Tibial artery (tissue), 4 donors: ENCODE results near the gene MX2.

ENCODE experiments used
- DNase-seq, 2 donors: peaks; one replicate each; pipeline ENCODE4 v3.0.0-alpha.2; 2019
- H3K27ac ChIP-seq, 2 donors: fragments of 200-600 bp; sonication (generic) in 1 of 2; 1 replicate in 1 of 2; 2 replicates in 1 of 2; pipeline ENCODE4 v1.5.1; 2018 to 2019; ENCODE audit warnings: mild to moderate bottlenecking in 1 of 2
- H3K27me3 ChIP-seq, 2 donors: fragments of 200-600 bp; sonication (generic) in 1 of 2; one replicate each; pipeline versions ENCODE4 v1.5.1 to v1.6.0; 2016 to 2019
- H3K36me3 ChIP-seq, 3 donors: fragments of 200-600 bp; sonication (generic) in 2 of 3; one replicate each; pipeline ENCODE4 v1.5.1; 2016 to 2019; ENCODE audit warnings: mild to moderate bottlenecking in 2 of 3
- H3K4me1 ChIP-seq, 4 donors: fragments of 200-600 bp; sonication (generic) in 2 of 4; 1 replicate in 3 of 4; 2 replicates in 1 of 4; pipeline ENCODE4 v1.5.1; 2016 to 2019
- H3K4me3 ChIP-seq, 2 donors: fragments of 200-600 bp; sonication (generic) in 1 of 2; 1 replicate in 1 of 2; 2 replicates in 1 of 2; pipeline ENCODE4 v1.5.1; 2018 to 2019; ENCODE audit warnings: mild to moderate bottlenecking in 2 of 2
- H3K9me3 ChIP-seq, 3 donors: fragments of 200-600 bp; sonication (generic) in 1 of 3; one replicate each; pipeline ENCODE4 v1.5.1; 2016 to 2019
- intact Hi-C: fragments of 100-400 bp; cut with DNase I; formaldehyde crosslinking; loops from one replicate; pipeline ENCODE4 v1.15.0; 2023; ENCODE audit warnings: low total_unique reads
- TF ChIP-seq, protein P1 (sequence below), 2 experiments: fragments of 200-600 bp in 1 of 2; fragments of 450-650 bp in 1 of 2; IDR thresholded peaks; one replicate each; pipeline ENCODE4 v1.5.1; 2017 to 2019; ENCODE audit warnings: antibody characterized with exemption in 2 of 2, mild to moderate bottlenecking in 1 of 2, moderate library complexity in 1 of 2

The MX2 gene

DNA sequence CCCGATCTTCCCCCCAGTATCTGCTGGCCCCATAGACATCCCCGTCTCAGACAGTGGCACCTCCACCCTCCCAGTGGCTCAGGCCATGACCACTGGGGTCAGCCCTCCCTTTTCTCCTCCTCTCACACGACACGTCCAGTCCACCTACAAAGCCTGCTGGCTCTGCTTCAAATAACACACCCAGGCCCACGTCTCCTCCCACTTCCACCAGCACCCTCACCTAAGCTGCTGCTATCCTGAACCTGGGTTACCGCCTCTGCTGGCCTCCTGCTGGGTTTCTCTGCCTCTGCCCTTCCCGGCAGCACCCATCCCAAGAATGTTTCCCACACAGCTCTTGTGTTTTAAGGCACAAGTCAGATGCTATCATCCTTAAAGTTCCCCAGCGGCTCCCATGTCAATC, 26.0 kb downstream of the MX2 start:
- intact Hi-C loops, result no loop called here

DNA sequence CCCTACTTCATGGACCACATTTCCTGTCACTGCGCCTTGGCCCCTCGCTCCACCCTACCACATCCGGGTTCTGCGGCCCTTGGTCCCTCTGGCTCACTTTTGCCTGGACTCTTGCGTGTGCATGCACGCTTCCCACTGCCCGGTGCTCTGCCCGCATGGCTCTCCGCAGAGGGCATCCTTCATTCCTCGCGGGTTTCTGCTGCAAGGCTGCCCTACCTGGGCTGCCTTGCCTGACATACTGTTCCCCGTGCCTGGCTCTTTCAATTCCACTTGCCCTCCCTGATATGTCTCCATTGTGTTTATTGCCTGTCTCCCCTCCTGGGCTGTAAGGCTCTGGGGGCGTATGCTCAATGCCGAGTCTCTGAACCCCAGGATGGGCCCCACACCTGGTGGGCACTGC, 26.4 kb downstream of the MX2 start:
- no peaks in the 10 kb centered on the region for H3K9me3 ChIP-seq
- intact Hi-C loops, result no loop called here
- no peaks in the 10 kb centered on the region for H3K4me1 ChIP-seq
- H3K4me3 ChIP-seq, result no peak overlapping the region
- H3K36me3 ChIP-seq, result no peaks in the 10 kb centered on the region
- H3K27me3 ChIP-seq, result no peaks in the 10 kb centered on the region
- DNase-seq, result peak in 1 of 2 donors; percentile 40
- H3K27ac ChIP-seq, result no peak overlapping the region
- TF ChIP-seq, protein P1, sequence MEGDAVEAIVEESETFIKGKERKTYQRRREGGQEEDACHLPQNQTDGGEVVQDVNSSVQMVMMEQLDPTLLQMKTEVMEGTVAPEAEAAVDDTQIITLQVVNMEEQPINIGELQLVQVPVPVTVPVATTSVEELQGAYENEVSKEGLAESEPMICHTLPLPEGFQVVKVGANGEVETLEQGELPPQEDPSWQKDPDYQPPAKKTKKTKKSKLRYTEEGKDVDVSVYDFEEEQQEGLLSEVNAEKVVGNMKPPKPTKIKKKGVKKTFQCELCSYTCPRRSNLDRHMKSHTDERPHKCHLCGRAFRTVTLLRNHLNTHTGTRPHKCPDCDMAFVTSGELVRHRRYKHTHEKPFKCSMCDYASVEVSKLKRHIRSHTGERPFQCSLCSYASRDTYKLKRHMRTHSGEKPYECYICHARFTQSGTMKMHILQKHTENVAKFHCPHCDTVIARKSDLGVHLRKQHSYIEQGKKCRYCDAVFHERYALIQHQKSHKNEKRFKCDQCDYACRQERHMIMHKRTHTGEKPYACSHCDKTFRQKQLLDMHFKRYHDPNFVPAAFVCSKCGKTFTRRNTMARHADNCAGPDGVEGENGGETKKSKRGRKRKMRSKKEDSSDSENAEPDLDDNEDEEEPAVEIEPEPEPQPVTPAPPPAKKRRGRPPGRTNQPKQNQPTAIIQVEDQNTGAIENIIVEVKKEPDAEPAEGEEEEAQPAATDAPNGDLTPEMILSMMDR (IDR thresholded peaks at IDR 0.05), result no peak

More for the DNA sequence above, 26.0 kb downstream of the MX2 start:
- H3K9me3 ChIP-seq, result no peaks in the 10 kb centered on the region
- H3K27ac ChIP-seq, result no peak overlapping the region
- H3K4me1 ChIP-seq, result no peaks in the 10 kb centered on the region
- TF ChIP-seq, protein P1 (IDR thresholded peaks at IDR 0.05), result no peak
- no peaks in the 10 kb centered on the region for H3K27me3 ChIP-seq
- no peaks in the 10 kb centered on the region for H3K36me3 ChIP-seq
- peak in 1 of 2 donors; percentile 31 for DNase-seq
- no peak overlapping the region for H3K4me3 ChIP-seq

DNA sequence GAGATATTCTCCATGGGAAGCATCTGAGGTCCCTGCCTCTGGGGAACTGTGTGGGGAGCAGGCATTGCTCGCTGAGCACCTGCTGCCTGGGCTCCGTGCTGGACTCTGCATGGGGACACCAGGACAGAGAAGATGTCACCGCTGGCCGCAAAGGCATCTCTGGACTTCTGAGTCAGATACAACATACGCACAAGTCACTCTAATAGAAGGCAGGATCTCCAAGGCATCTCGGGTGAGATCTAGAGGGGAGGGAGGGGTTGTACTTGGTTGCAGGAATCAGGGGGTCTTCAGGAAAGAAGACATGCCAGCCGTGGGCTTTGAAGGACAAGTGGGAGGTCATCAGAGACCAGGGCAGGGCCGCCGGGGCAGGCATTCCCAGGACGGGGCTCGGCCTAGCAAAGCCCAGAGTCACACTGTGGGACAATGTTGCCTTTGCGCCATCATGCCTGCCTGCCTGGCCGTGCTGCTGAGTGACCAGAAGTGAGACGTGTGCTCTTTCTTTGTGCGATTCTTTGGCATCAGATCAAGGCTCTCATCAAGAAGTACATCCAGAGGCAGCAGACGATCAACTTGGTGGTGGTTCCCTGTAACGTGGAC, 28.3 kb downstream of the MX2 start:
- no peaks in the 10 kb centered on the region for H3K27me3 ChIP-seq
- intact Hi-C loops, result no loop called here
- no peaks in the 10 kb centered on the region for H3K36me3 ChIP-seq
- TF ChIP-seq, protein P1 (IDR thresholded peaks at IDR 0.05), result no peak
- H3K4me3 ChIP-seq, result no peak overlapping the region
- H3K9me3 ChIP-seq, result no peaks in the 10 kb centered on the region
- peak in 1 of 2 donors; percentile 62 for DNase-seq
- H3K27ac ChIP-seq, result no peak overlapping the region
- no peaks in the 10 kb centered on the region for H3K4me1 ChIP-seq

DNA sequence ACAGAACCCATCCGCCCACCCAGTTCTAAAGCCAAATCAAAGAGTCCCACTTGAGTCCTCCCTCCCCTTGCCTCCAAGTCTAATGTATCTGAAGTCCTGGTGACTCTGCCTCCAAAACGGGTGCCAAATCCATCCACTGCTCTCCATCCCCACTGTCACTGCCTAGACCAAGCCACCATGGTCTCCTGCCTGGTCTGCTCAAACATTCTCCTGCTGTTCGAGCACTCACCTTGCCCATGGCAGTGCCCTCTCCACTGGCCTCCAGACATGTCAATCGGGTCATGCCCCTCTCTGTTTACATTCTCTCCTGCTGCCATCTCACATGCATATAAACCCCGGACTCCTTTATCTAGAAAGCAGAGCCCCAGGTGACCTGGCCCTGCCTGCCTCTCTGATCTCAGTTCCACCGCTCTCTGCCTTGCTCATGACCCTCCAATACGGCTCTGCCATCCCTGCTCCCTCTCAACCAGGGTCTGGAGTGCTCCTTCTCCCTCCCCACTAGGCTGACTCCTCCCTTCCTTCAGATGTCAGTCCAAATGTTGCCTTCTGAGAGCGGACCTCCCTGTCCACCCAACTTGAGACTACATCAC, 32.1 kb downstream of the MX2 start:
- DNase-seq, result no peak
- TF ChIP-seq, protein P1 (IDR thresholded peaks at IDR 0.05), result no peak
- Histone ChIP-seq H3K27ac (no peak overlapping the region), H3K4me1 (no peaks in the 10 kb centered on the region), H3K27me3 (no peaks in the 10 kb centered on the region), H3K4me3 (no peak overlapping the region), H3K36me3 (peaks cover 0 to 4% (median 0%) of the 10 kb centered on the region in 3 donors), H3K9me3 (no peaks in the 10 kb centered on the region)
- intact Hi-C loops, result no loop called here

DNA sequence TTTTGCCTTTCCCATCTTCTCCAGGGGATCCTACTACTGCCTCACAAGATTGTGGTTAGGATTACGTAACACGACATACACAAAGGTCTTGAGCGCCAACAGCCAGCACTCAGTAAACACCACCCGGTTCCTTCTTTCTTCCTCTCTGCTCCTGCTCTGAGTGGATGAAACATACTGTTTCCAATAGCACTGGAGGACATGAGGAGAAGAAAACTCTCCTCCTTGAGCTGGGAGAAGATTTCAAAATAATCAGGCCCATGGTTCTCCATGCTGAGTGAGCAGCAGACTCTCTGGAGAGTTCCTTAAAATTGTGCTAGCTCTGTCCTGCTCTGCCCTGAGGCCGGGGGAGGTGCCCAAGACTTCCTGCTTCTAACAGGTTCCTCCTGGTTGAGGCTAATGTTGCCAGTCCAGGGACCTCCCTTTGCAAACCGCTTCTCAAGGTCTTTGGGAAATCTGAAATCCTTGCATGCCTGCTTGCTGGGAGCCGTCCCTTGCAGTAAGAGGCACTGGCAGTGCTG, 34.8 kb downstream of the MX2 start:
- no peaks in the 10 kb centered on the region for H3K9me3 ChIP-seq
- no peaks in the 10 kb centered on the region for H3K4me1 ChIP-seq
- peak in 1 of 2 donors; percentile 59 for DNase-seq
- intact Hi-C loops, result no loop called here
- H3K36me3 ChIP-seq, result peaks cover 0 to 4% (median 0%) of the 10 kb centered on the region in 3 donors
- no peaks in the 10 kb centered on the region for H3K27me3 ChIP-seq
- no peak overlapping the region for H3K4me3 ChIP-seq
- TF ChIP-seq, protein P1 (IDR thresholded peaks at IDR 0.05), result no peak
- no peak overlapping the region for H3K27ac ChIP-seq
